NCI-H1417 (cell line): ENCODE data around the gene PTPRQ.
A peak's percentile ranks its signal among the peaks of the same experiment; 100 is the strongest.

Source experiments
- DNase-seq, 3 experiments: peaks; one replicate each; lab custom pipeline; 2025; lab: John Stamatoyannopoulos, UW

The PTPRQ gene

DNA sequence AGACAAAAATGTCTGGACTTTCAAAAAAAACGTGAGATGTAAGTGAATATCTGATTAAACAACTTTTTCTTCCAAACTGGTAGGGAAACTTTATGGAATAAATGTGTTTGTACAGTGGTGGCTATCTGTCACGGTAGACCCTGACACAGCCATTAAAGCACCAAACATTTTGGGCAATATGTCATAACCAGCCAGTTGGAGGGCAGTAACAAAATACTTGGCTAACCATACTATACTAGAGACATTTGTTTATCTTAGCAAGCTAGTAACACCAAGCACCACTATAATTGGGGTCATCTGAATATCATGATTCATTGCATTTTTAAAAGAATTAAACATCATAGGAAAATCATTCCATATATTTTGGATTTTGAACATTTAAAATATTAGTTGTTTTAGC lies 257.4 kb downstream of the PTPRQ start:
- no peak for DNase-seq

DNA sequence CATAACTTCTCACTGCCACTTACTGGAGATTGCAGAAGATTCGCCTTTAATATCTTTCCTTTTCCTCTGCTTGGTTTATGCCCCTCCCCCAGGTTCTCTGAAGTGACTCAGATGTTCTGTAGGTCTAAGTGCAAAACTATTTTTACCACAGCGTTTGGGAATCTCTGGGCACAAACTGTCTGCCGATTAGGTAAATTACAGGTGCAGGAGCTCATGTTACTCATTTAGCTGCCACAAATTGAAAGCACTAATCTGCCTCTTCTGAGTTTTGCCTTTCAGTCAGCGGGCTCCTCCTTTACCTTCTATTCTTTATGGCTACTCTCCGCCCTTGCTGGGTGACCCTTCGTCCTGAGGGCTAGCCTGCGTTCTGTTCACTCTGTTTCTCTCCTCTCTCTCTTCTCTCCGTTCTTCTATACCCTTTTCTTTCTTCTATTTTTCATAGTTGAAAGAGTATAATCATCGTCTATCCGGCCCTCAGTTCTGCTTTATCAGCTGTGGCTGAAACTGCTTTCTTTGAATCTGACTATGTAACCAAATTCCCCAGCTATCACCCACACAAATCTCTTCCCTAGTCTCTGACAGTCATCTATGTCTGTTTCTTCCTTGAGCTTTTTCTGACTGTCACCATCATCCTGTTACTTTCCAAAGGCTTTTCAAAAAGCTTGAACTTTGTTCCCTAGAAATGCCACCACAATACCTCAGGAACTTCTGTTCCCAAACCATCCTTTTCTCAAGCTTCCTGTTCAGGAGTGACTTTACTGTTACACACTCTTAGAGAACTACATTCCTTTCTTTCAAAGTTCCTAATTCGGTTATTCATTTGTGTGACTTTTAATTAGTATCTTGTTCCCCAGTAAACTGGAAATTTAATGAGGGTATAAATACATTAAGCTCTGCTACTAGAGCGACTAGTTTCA lies 259.1 kb downstream of the PTPRQ start:
- peak in 2 of 3 experiments; percentile 41 to 49 for DNase-seq

DNA sequence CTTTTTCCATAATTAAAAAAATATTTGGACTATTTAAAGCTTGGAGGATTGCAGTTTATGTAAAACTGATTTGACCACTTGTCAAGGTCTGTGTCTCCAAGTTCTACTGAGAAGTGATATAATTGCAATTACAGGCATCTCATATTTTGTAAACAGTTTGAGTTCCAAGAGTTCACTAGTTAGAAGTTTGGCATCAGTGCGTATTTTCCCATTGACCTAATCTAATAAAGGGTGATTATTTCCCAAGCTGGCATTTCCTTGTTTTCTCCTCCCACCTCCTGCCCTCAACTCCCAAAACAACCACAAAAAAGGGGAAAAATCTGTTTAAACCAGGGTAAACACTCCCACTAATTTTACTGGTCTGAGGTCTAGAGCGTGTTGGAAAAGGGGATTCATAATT lies 260.4 kb downstream of the PTPRQ start:
- DNase-seq = no peak

DNA sequence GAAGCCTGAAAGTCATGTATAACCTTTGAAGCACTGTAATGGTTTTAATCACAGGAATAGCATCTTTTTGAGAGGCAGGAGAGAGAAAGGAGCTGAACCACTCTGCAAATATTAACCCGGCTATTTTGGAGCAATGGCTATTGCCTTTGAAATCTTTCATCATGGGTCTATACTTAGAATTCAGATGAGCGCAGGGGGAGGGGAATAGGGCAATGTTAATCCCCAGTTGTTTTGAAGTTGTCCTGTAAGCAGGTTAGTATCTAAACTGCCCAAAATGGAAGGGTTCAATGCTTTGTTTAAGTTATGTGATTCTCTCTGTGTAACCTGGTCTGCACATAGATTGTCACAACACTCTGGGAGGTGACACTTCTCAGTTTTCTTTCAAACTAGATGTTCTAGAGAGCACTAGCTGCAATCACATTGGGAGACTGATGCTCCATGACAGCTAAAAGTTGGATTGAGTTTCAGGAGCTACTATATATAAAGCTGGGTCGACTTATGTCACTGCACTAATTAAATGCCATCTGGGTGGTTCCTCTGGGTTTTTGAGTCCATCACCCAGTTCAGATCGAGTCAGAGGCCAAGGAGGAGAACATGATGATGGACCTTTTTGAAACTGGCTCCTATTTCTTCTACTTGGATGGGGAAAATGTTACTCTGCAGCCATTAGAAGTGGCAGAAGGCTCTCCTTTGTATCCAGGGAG lies 263.2 kb downstream of the PTPRQ start, which contains the start of gene MYF6:
Gene MYF6 (plus strand): TSS at position 509 of the 704 bp plus-strand sequence. CDS start 86 bp downstream, at position 595.
- no peak for DNase-seq

DNA sequence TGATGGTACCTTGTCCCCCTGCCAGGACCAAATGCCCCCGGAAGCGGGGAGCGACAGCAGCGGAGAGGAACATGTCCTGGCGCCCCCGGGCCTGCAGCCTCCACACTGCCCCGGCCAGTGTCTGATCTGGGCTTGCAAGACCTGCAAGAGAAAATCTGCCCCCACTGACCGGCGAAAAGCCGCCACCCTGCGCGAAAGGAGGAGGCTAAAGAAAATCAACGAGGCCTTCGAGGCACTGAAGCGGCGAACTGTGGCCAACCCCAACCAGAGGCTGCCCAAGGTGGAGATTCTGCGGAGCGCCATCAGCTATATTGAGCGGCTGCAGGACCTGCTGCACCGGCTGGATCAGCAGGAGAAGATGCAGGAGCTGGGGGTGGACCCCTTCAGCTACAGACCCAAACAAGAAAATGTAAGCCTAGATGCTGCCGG lies 263.8 kb downstream of the PTPRQ start:
- no peak for DNase-seq

DNA sequence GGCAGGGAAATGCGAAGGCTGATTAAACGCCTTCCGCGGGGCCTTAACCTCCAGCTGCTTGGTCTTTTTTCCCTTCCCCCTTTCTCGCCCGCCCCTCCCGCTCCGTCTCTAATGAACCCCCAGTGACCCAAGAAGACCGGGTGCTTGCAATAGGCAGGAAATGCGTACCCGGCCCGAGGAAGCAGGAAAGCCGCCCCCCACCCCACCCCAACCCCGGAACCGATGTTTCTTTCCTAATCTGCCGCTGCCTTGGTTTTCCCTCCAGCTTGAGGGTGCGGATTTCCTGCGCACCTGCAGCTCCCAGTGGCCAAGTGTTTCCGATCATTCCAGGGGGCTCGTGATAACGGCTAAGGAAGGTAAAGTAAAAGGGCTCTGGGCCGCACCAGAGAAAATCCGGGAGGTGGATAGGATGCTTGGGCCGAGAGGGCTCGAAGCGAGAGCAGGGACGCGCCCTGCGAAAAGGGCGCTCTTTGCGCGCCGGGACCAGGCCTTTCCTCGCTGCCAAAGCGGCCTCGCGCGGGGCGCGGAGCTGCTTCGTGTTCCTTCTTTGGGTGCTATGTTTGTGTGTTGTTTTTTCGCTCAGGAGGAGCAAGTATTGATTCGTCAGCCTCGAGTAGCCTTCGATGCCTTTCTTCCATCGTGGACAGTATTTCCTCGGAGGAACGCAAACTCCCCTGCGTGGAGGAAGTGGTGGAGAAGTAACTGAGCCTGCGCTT lies 264.4 kb downstream of the PTPRQ start:
- DNase-seq = no peak

DNA sequence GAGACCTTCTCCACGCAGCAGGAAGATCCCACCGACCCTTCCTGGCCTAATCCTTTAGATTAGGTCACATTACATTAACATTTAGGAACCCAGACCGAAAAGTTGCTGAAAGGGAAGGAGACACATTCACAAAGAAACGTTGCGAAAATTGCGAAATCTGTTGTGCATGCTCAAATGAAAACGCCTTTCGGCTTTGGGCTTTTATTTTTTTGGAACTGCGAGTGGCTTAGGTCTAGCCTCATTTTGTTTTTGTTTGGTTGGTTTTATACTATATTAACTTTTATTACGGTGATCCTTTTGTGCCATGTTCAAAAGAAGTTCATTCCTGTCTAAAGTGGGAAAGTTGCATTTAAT lies 264.9 kb downstream of the PTPRQ start:
- DNase-seq = no peak

DNA sequence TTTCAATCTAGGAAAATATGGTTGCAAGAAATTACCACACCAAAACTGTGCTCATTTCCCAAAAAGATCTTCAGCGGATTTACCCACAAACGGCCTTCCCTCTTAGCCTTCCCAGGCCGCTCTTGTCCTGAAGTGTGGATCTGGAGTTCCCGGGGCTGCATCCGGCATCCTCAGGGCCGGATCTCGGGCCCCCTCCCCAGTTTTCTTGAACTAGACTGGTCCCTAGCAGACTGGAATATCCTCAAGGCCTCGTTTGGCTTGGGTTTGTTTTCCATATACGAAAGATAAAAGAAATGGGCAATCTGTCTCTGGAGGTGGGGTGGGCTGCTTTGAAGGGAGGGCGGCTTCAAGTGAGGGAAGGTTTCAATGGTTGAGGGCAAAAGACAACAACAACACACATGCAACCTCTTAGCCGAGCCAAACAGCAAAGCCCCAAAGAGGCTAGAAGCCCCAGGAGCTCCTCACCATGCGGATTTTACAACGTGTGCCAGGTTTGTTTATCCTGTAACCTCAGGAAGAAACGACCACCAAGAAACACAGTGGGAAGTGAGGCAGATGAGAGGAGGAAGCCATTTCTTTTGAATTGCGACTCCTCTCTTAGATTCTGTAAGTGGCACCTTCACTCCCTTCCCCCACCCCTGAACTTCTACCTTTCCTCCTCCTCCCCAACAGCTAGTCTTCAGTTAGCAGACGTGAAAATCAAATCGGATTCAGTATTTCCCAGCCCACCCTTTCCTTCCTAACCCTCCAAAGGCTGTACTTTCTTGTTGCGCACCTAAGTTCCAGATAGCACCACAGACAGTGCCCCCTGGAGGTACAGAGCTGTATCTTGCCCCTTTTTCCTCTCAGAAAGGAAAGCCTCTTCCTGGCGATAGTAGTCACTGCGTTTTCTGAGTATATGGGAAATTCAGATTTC lies 266.0 kb downstream of the PTPRQ start:
- DNase-seq = peak in 1 of 3 experiments; percentile 5

DNA sequence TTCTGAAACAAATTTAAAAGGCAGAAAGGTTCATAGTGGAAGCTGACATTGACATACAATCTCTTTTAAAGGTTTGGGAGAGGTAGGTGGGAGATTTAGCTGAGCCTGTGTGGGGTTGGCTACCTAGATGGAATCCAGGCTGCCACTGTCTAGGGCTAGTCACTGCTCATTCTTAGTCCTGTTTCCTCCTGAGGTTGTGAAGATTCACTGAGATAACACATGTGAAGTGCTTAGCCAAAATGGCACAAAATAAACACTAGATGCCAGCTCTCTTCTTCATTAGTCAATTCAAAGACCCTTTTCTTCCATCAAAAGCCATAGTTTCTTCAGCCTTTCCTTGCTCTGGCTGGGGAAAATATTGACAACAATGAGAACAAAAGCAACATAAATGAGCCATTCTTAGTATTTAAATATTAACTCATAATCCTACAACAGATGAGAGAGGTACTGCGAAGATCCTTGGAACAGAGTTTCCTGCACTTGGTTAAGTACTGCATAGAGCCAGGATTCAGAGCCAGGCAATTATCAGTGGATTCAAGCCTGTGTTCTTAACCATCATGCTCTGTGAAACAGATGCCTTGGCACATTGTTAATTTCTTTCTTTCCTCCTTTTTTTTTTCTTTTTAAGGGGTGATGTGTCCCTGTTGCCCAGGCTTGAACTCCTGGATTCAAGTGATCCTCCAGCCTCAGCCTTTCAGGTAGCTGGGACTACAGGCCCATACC lies 266.9 kb downstream of the PTPRQ start:
- DNase-seq = no peak

DNA sequence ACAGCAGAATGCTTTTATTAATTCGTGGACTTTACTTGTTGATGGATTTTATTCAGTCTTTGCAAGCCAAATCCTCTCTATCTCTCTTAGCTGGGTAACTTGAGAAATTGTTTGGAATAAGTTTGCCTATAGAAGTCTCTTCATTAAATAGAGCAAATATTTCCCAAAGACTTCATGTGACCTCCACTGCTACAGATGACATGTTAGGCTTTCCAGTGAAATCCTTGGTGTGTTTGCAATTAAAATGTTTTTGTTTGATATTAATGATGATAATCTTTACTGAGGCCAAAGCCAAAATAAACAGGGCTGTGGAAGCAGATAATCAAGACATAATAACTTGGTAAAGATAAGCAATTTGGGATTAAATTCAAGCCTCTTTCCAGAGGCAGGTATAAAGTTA lies 267.8 kb downstream of the PTPRQ start:
- DNase-seq = no peak

DNA sequence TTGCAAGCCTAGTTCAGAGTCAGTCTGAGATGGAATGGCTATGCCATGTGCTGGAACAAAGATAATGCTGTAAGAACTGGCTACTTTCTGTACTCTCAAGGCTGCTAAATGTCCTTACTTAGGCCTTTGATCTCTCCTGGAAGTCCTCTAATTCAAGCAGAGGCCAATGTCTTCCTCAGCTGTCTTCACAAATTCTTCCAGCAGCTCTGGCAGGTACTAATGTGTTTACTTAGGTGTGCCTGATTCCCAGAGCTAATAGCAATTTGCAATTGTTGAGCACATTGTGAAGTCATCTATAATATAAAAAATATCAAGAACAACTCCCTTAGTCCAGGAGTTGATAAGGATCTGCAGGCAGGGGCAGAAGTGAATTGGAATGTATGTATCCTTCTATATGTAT lies 268.8 kb downstream of the PTPRQ start:
- peak in 2 of 3 experiments; percentile 5 to 20 for DNase-seq

DNA sequence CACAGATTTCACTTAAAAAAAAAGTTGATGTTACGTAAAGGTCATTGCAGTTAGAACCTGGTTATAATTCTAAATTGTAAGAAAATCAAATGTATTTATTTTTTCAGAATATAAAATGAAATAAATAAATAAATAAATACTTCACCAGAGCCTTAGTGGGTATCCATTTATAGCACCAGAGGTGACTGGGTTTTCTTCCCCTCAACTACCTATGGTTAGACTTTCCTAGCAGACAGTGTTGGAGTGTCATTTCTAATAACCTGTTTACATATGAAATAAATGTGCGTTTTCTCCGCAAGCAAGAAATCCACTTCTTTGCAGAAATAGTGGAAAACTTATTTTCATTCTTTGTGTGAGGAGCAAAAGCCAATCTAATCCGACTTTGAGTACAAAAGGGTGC lies 269.4 kb downstream of the PTPRQ start:
- DNase-seq = no peak

DNA sequence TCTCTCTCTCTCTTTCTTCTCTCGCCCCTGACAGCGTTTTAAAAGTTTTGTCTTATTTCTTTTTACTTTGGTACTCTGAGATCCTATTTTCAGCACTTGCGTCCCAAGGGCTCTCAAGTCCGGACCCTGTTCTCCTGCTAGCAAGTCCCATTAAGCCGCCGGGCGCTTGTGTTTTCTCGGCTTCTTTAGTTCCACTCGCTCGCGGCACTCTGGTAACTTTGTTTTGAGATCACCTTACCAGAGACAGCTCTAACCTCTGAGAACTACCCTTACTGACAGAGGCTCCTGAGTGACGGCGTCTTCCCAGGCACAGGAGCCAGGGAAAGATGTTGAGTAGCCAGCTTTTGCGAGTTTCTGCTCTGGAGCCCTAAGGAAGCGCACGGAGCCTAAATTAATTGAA lies 270.0 kb downstream of the PTPRQ start:
- DNase-seq = no peak

DNA sequence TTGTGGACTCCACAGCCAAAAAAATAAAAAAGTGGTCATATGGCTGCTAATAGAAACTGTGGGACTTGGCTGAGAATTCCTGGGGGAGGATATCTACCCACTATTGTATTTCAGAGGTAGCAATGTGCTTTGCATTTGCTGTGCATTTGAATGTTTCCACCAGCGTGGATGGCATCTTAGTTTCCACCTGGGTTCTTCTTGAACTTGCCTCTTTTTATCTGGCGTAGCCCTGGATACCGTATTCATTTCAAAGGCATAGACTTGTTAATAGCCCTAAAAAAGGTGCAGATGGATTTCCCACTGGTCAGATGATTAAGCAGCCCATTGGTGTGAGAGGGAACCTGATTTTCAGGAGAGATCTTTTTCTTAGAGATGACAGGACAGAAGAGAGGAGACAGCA lies 270.8 kb downstream of the PTPRQ start:
- no peak for DNase-seq

DNA sequence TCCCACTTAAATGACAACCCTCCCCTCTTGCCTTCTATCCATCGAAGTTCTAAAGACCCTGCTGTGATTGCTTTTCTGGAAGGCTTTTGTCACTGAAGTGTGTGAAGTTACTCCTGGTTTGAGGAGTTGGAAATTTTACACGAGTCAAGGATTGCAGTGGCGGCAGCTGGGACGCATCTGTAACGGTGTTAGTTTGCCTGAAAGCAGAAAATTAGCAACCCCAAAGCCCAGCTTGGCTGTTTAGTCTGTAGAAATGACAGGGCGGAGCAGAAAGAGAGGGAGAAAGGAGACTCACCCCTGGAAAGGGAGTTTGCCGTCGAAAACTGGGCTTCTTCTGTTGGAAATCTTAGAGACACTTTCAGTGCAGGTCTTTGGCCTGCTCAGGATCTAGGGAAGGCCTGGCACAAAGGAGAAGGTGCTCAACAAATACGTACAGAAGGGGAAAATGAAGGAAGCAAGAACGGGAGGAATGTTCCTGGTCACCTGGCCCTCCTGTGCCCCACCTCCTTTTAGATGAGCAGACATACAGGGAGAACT lies 271.7 kb downstream of the PTPRQ start:
- DNase-seq = no peak

DNA sequence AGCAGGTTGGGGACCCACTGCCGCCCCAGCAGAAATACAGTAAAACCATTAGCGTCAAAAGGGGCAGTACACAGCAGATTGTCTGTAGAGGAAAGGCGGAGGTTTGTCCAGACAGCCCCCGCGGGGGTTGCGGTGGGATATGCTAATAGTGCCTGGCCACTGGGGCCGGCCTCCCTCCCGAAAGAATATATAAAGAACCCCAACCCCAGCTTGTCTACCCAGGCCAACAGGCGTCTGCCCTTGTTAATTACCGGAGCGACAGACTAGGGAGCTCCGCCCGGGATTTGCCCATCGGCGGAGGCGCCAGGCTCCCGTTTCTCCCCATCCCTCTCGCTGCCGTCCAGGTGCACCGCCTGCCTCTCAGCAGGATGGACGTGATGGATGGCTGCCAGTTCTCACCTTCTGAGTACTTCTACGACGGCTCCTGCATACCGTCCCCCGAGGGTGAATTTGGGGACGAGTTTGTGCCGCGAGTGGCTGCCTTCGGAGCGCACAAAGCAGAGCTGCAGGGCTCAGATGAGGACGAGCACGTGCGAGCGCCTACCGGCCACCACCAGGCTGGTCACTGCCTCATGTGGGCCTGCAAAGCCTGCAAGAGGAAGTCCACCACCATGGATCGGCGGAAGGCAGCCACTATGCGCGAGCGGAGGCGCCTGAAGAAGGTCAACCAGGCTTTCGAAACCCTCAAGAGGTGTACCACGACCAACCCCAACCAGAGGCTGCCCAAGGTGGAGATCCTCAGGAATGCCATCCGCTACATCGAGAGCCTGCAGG lies 272.8 kb downstream of the PTPRQ start, which contains the start of gene MYF5:
Gene MYF5 (plus strand): TSS at position 217 of the 774 bp plus-strand sequence. CDS start 152 bp downstream, at position 369.
- DNase-seq = no peak

DNA sequence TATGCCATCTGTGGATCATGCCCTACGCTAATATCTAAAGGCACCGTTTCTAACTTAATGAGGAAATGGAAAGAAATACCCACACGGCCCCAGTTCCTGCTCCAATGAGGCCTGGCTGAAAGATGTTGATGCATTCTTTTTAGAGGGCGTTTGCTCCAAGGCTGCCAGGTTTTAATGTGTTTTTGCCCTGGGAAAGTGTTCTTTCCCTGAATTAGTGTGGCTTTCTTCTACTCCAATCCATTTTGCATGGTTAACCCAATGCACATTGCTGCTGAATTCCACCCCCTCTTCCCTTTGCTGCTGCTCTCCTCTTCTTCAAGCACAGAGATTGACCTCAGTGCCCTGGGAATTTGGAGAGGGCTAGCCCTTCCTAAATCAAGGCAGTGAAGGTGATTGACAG lies 273.8 kb downstream of the PTPRQ start:
- no peak for DNase-seq

DNA sequence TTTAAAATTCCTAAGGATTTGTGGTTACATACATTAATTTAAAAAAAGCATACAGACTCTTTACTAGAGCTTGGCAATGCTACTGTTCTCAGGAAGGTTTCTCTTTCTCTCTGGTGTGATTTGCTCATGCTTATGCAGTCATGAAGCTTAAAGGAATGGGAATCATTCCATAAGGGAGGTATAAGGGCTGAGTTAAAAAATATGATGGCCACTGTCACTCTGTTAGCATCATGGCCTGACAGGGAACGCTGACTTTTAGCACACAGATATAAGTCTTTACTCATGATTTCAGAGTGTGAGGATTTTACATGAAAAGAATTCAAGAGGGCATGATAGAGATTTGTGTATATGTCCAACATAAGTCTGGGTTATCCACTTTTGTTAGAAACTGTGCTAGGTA lies 276.5 kb downstream of the PTPRQ start:
- DNase-seq = no peak

DNA sequence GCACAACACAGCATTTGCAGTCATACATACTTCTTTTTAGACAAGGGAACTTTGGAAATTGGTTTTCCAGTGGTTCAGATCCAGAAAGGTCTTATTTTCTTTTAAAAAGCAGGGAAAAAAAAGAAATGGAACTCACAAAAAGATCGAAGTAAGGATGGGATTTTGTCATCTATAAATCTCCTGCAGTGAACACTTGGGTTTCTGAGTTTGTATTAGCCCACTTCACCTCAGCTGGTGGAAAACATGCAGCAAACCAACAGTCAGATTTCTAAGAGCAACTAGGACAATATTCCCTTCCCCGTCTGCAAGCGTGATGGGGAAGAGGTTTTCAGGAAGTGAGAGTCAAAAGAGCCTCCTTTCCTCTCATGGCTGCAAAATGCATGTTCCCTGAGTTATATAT lies 277.3 kb downstream of the PTPRQ start:
- no peak for DNase-seq
